Measurements from ENCODE around the gene GALNTL6.

- TF ChIP-seq TOE1 (IDR thresholded peaks at IDR 0.05; ENCODE audit: borderline replicate concordance), result no peak
- no peak for TF ChIP-seq TOE1 (CRISPR knock-in tag; IDR thresholded peaks at IDR 0.05; ENCODE audit: borderline replicate concordance, low read depth)
- 0 out of 4 replicates have a peak, but pooled peaks of 1 of the 2 experiments have one; percentile 24 for TF ChIP-seq NRF1 (conservative IDR thresholded peaks at IDR 0.05 in 1 of 2, IDR thresholded peaks at IDR 0.05 in 1 of 2)
Measured at GRCh38 chr4:172975651-172976229, 1162.5 kb downstream of the GALNTL6 start.

Measured in K562 (cell line).